Neural progenitor cell (in vitro differentiated cells): Measurements from ENCODE around the gene ALDH1A3.

Experiments
- EZH2 ChIP-seq: fragments of 200-600 bp; sonication (generic); IDR thresholded peaks from 2 replicates; pipeline ENCODE4 v1.6.1; 2017; ENCODE audit warnings: antibody characterized with exemption, mild to moderate bottlenecking, moderate library complexity
- TF ChIP-seq, protein P1 (sequence below): fragments of 200-600 bp; sonication (generic); IDR thresholded peaks from 2 replicates; pipeline ENCODE4 v1.5.1; 2017; ENCODE audit warnings: antibody characterized with exemption, mild to moderate bottlenecking

DNA sequence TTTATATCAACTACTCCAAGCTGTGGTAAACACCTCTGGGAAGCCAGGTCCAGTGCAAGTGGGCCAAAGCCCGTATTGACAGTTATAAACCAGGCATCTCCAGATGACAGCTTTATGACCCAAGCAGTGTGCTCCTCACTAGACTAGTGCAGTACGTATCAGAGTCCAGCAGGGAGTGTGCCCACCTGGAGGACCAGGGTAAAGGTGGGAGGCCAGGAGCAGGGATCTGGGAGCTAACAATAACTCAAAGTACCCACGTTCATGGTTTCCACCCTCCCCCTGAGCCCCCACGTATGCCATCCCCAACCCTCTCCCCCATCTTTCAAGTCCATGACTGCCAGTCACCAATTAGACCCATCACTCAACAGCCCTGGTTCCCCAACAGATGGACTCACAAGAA is 27.0 kb upstream of the ALDH1A3 start:
- TF ChIP-seq, protein P1, sequence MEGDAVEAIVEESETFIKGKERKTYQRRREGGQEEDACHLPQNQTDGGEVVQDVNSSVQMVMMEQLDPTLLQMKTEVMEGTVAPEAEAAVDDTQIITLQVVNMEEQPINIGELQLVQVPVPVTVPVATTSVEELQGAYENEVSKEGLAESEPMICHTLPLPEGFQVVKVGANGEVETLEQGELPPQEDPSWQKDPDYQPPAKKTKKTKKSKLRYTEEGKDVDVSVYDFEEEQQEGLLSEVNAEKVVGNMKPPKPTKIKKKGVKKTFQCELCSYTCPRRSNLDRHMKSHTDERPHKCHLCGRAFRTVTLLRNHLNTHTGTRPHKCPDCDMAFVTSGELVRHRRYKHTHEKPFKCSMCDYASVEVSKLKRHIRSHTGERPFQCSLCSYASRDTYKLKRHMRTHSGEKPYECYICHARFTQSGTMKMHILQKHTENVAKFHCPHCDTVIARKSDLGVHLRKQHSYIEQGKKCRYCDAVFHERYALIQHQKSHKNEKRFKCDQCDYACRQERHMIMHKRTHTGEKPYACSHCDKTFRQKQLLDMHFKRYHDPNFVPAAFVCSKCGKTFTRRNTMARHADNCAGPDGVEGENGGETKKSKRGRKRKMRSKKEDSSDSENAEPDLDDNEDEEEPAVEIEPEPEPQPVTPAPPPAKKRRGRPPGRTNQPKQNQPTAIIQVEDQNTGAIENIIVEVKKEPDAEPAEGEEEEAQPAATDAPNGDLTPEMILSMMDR = no peak
- no peak for TF ChIP-seq EZH2
